ENCODE results near the gene PPP1R16B.

- TF ChIP-seq CTCF (IDR thresholded peaks at IDR 0.05): no peak
- no peak for TF ChIP-seq POLR2A (IDR thresholded peaks at IDR 0.05)
Observed at GRCh38 chr20:38800882-38801281, 4.6 kb upstream of the PPP1R16B start.
